Gastrocnemius medialis (tissue), 4 donors: ENCODE results near the gene HES7.

ENCODE experiments used
- CTCF ChIP-seq, 5 experiments: fragments of 450-650 bp in 3 of 5; fragments of 200-600 bp in 2 of 5; sonication (generic) in 2 of 5; IDR thresholded peaks in 4 of 5; conservative IDR thresholded peaks in 1 of 5; 1 replicate in 4 of 5; 2 replicates in 1 of 5; pipeline ENCODE4 v1.5.1; 2016 to 2019; ENCODE audit warnings: antibody characterized with exemption in 5 of 5, mild to moderate bottlenecking in 3 of 5, moderate library complexity in 3 of 5
- POLR2A ChIP-seq, 2 donors: fragments of 450-650 bp; IDR thresholded peaks; one replicate each; pipeline ENCODE4 v1.6.1; 2017; ENCODE audit warnings: antibody characterized with exemption in 2 of 2, mild to moderate bottlenecking in 2 of 2, moderate library complexity in 2 of 2

DNA sequence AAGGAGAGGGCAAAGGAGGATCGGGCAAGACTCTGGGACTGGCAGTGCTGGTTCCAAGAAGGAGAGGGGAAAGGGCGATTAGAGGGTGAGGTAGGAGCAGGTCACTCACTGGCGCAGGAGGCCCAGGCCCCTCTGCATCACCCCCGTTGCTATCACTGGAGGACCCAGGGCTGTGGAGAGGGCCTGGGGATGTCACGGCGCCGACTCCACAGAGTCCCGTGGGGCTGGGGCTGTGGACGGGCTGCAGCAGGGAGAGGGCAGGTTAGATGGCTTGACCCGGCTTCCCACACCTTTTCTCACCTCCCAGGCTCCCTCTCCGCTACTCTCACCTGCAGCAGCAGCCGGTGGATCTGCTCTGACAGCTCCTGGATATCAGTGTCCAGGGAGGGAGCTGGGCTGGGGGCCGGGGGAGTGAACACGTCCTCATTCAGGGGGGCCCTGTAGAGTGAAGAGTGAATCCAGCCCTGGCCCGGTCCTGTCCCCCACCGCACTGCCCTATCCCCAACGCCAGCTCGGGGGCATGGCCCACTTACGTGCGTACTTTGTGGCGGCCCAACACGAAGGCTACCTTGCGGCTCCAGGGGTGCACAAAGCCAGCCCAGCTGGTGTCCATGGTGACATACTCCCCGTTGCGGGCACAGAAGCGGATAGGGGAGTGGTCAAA lies 23.4 kb upstream of the HES7 start:
- TF ChIP-seq CTCF (IDR thresholded peaks at IDR 0.05 in 4 of 5, conservative IDR thresholded peaks at IDR 0.05 in 1 of 5) (no peak), POLR2A (IDR thresholded peaks at IDR 0.05) (no peak)
